Vagina (tissue), 2 donors: ENCODE measurements around the gene INPP5A. TPM values are rescaled to one million over a fixed set of nuclear protein-coding genes. Genes with fewer than 3 reads are reported as not detected.

ENCODE experiments used
- DNase-seq, 2 donors: peaks; one replicate each; pipeline ENCODE4 v3.0.0-alpha.2; 2017; ENCODE audit errors: extremely low spot score in 2 of 2
- H3K27ac ChIP-seq: fragments of 200-600 bp; sonication (generic); one replicate; pipeline ENCODE4 v1.5.1; 2019
- H3K27me3 ChIP-seq: fragments of 200-600 bp; sonication (generic); one replicate; pipeline ENCODE4 v1.5.1; 2019
- H3K36me3 ChIP-seq, 2 donors: fragments of 200-600 bp; sonication (generic); one replicate each; pipeline ENCODE4 v1.5.1; 2017 to 2019
- H3K4me1 ChIP-seq: fragments of 200-600 bp; sonication (generic); one replicate; pipeline ENCODE4 v1.5.1; 2019
- H3K4me3 ChIP-seq, 2 donors: fragments of 200-600 bp; sonication (generic); 1 replicate in 1 of 2; 2 replicates in 1 of 2; pipeline ENCODE4 v1.5.1; 2016 to 2019
- H3K9me3 ChIP-seq: fragments of 200-600 bp; sonication (generic); one replicate; pipeline ENCODE4 v1.5.1; 2019
- CTCF ChIP-seq, 3 experiments: fragments of 450-650 bp in 2 of 3; fragments of 200-600 bp in 1 of 3; sonication (generic) in 1 of 3; IDR thresholded peaks; one replicate each; pipeline ENCODE4 v1.5.1; 2017 to 2019; ENCODE audit warnings: antibody characterized with exemption in 3 of 3, mild to moderate bottlenecking in 2 of 3, moderate library complexity in 2 of 3
- POLR2A ChIP-seq, 2 donors: fragments of 450-650 bp; IDR thresholded peaks; one replicate each; pipeline ENCODE4 v1.6.1; 2017; ENCODE audit warnings: antibody characterized with exemption in 2 of 2, mild to moderate bottlenecking in 2 of 2, moderate library complexity in 2 of 2
- POLR2AphosphoS5 ChIP-seq, 2 donors: sonication (generic); formaldehyde crosslinking; IDR thresholded peaks; one replicate each; pipeline ENCODE4 v1.9.0; 2017; ENCODE audit warnings: antibody characterized with exemption in 2 of 2, mild to moderate bottlenecking in 2 of 2, low read depth in 1 of 2; ENCODE audit not compliant: insufficient read depth in 1 of 2
- intact Hi-C: fragments of 100-400 bp; cut with DNase I; formaldehyde crosslinking; loops from one replicate; pipeline ENCODE4 v1.15.1; 2023
- total RNA-seq: library from RNA; depleted of rRNA; stranded (reverse); fragments of >200 nt; gene quantifications from one replicate; pipeline ENCODE4 v1.2.3, GENCODE V29; 2016

Gene INPP5A
- total RNA-seq, 1 donor from 2014 or later, result 24.3 TPM

GRCh38 chr10:132649651-132650360 is 112.2 kb downstream of the INPP5A start:
- intact Hi-C loops, result no loop called here
- Histone ChIP-seq H3K4me1 (peaks cover 6% of the 10 kb centered on the region), H3K36me3 (peaks cover 0 to 16% of the 10 kb centered on the region in 2 donors), H3K27me3 (no peaks in the 10 kb centered on the region), H3K4me3 (no peak overlapping the region), H3K27ac (no peak overlapping the region), H3K9me3 (no peaks in the 10 kb centered on the region)
- no peak for TF ChIP-seq CTCF (IDR thresholded peaks at IDR 0.05)
- no peak for TF ChIP-seq POLR2AphosphoS5 (IDR thresholded peaks at IDR 0.05; ENCODE audit: insufficient read depth in 1 of 2, low read depth in 1 of 2)
- no peak for DNase-seq

GRCh38 chr10:132650611-132651250 is 113.1 kb downstream of the INPP5A start:
- Histone ChIP-seq H3K27me3 (no peaks in the 10 kb centered on the region), H3K4me3 (no peak overlapping the region), H3K4me1 (peaks cover 6% of the 10 kb centered on the region), H3K9me3 (no peaks in the 10 kb centered on the region), H3K27ac (no peak overlapping the region), H3K36me3 (peaks cover 0 to 16% of the 10 kb centered on the region in 2 donors)
- TF ChIP-seq POLR2A (IDR thresholded peaks at IDR 0.05) (no peak), POLR2AphosphoS5 (IDR thresholded peaks at IDR 0.05; ENCODE audit: insufficient read depth in 1 of 2, low read depth in 1 of 2) (no peak), CTCF (IDR thresholded peaks at IDR 0.05) (no peak)
- no peak for DNase-seq
- intact Hi-C loops, result no loop called here

- Histone ChIP-seq H3K36me3 (peaks cover 0 to 16% of the 10 kb centered on the region in 2 donors), H3K27me3 (no peaks in the 10 kb centered on the region), H3K27ac (no peak overlapping the region), H3K4me3 (no peak overlapping the region), H3K9me3 (no peaks in the 10 kb centered on the region), H3K4me1 (peaks cover 6% of the 10 kb centered on the region)
- intact Hi-C loops, result no loop called here
- TF ChIP-seq CTCF (IDR thresholded peaks at IDR 0.05), result no peak
- no peak for TF ChIP-seq POLR2A (IDR thresholded peaks at IDR 0.05)
- no peak for TF ChIP-seq POLR2AphosphoS5 (IDR thresholded peaks at IDR 0.05; ENCODE audit: insufficient read depth in 1 of 2, low read depth in 1 of 2)
- DNase-seq, result no peak
Measured at GRCh38 chr10:132651511-132652029, 114.0 kb downstream of the INPP5A start.

- peaks cover 0 to 16% of the 10 kb centered on the region in 2 donors for H3K36me3 ChIP-seq
- H3K9me3 ChIP-seq, result no peaks in the 10 kb centered on the region
- H3K4me1 ChIP-seq, result peaks cover 6% of the 10 kb centered on the region
Measured at GRCh38 chr10:132652446-132652845, 114.9 kb downstream of the INPP5A start.

More at GRCh38 chr10:132652446-132652845, 114.9 kb downstream of the INPP5A start:
- Histone ChIP-seq H3K27ac (no peak overlapping the region), H3K4me3 (no peak overlapping the region), H3K27me3 (no peaks in the 10 kb centered on the region)
- no peak for DNase-seq
- intact Hi-C loops, result no loop called here
- TF ChIP-seq CTCF (IDR thresholded peaks at IDR 0.05) (no peak), POLR2AphosphoS5 (IDR thresholded peaks at IDR 0.05; ENCODE audit: insufficient read depth in 1 of 2, low read depth in 1 of 2) (no peak), POLR2A (IDR thresholded peaks at IDR 0.05) (no peak)
